Neural cell (in vitro differentiated cells): ENCODE results near the gene TENM3. TPM values are rescaled to one million over a fixed set of nuclear protein-coding genes. Genes with fewer than 3 reads are reported as not detected.

Experiments
- H2AFZ ChIP-seq: fragments of 200-600, 300-800 bp; sonication (generic), shearing (Covaris generic); 2 replicates; pipeline ENCODE4 v1.6.0; 2014; ENCODE audit warnings: low read depth, mild to moderate bottlenecking, antibody characterized with exemption, low read length, moderate library complexity
- H3F3A ChIP-seq: fragments of 200-600 bp; shearing (Covaris generic); 2 replicates; pipeline ENCODE4 v1.6.1; 2016; ENCODE audit warnings: mild to moderate bottlenecking, moderate library complexity, mixed read lengths, antibody characterized with exemption, low read length; ENCODE audit not compliant: insufficient read depth, poor library complexity, severe bottlenecking
- H3K27ac ChIP-seq: fragments of 200-600, 300-800 bp; sonication (generic), shearing (Covaris generic); 2 replicates; pipeline ENCODE4 v1.5.1; 2014; ENCODE audit warnings: mild to moderate bottlenecking, low read length, moderate library complexity
- H3K27me3 ChIP-seq: fragments of 300-800, 200-600 bp; sonication (generic), shearing (Covaris generic); 2 replicates; pipeline ENCODE4 v1.6.0; 2014; ENCODE audit warnings: mild to moderate bottlenecking, low read depth, low read length, moderate library complexity; ENCODE audit not compliant: insufficient read depth
- H3K36me3 ChIP-seq: fragments of 300-800, 200-600 bp; sonication (generic), shearing (Covaris generic); 2 replicates; pipeline ENCODE4 v1.5.1; 2014; ENCODE audit warnings: mild to moderate bottlenecking, antibody characterized with exemption, low read length, moderate library complexity; ENCODE audit not compliant: insufficient read depth
- H3K4me2 ChIP-seq: fragments of 300-800, 200-600 bp; sonication (generic), shearing (Covaris generic); 2 replicates; pipeline ENCODE4 v1.6.0; 2014; ENCODE audit warnings: mild to moderate bottlenecking, low read length
- H3K4me3 ChIP-seq: fragments of 300-800, 200-600 bp; sonication (generic), shearing (Covaris generic); 2 replicates; pipeline ENCODE4 v1.5.1; 2014; ENCODE audit warnings: mild to moderate bottlenecking, low read length, moderate library complexity
- H3K79me2 ChIP-seq: fragments of 200-600 bp; shearing (Covaris generic); replicated peaks from 2 replicates; pipeline ENCODE4 v1.6.0; 2014; ENCODE audit warnings: mild to moderate bottlenecking, low read length, moderate library complexity; ENCODE audit not compliant: insufficient read depth
- H3K9ac ChIP-seq: fragments of 300-800, 200-600 bp; sonication (generic), shearing (Covaris generic); 2 replicates; pipeline ENCODE4 v1.6.1; 2016; ENCODE audit warnings: mild to moderate bottlenecking, low read length, mixed read lengths
- H3K9me2 ChIP-seq: fragments of 200-600 bp; shearing (Covaris generic); 2 replicates; pipeline ENCODE4 v1.6.1; 2016; ENCODE audit warnings: mild to moderate bottlenecking, low read length, mixed read lengths; ENCODE audit not compliant: insufficient read depth
- H3K9me3 ChIP-seq: fragments of 200-600, 300-800 bp; sonication (generic), shearing (Covaris generic); 2 replicates; pipeline ENCODE4 v1.6.1; 2016; ENCODE audit warnings: mild to moderate bottlenecking, mixed run types, low read length, moderate library complexity, mixed read lengths
- H4K20me1 ChIP-seq: fragments of 200-600 bp; shearing (Covaris generic); 2 replicates; pipeline ENCODE4 v1.6.1; 2016; ENCODE audit warnings: mild to moderate bottlenecking, mixed run types; ENCODE audit not compliant: insufficient read depth
- EP300 ChIP-seq: fragments of 450-650 bp; conservative IDR thresholded peaks from 2 replicates; pipeline ENCODE4 v1.6.1; 2014; ENCODE audit warnings: antibody characterized with exemption, mild to moderate bottlenecking, moderate library complexity; ENCODE audit not compliant: poor library complexity, severe bottlenecking
- EZH2 ChIP-seq: fragments of 200-600, 300-800 bp; shearing (Covaris generic), sonication (generic); IDR thresholded peaks from 2 replicates; pipeline ENCODE4 v1.6.1; 2014; ENCODE audit warnings: antibody characterized with exemption, low read length, borderline replicate concordance, mild to moderate bottlenecking; ENCODE audit not compliant: insufficient read depth, poor library complexity, severe bottlenecking
- MXI1 ChIP-seq: fragments of 450-650 bp; conservative IDR thresholded peaks from 2 replicates; pipeline ENCODE4 v1.6.1; 2014; ENCODE audit warnings: antibody characterized with exemption, mild to moderate bottlenecking; ENCODE audit not compliant: poor library complexity, severe bottlenecking
- POLR2AphosphoS5 ChIP-seq: IDR thresholded peaks from 2 replicates; pipeline ENCODE4 v1.6.1; 2012
- RAD21 ChIP-seq: fragments of 450-650 bp; conservative IDR thresholded peaks from 2 replicates; pipeline ENCODE4 v1.6.1; 2014; ENCODE audit warnings: antibody characterized with exemption, mild to moderate bottlenecking, moderate library complexity
- SMC3 ChIP-seq: fragments of 450-650 bp; conservative IDR thresholded peaks from 2 replicates; pipeline ENCODE4 v1.6.1; 2014; ENCODE audit warnings: antibody characterized with exemption, mild to moderate bottlenecking, moderate library complexity; ENCODE audit not compliant: poor library complexity
- TAF1 ChIP-seq: IDR thresholded peaks from 2 replicates; pipeline ENCODE4 v1.6.1; 2012; ENCODE audit warnings: low read depth
- polyA plus RNA-seq: library from polyadenylated mRNA; depleted of rRNA; stranded (reverse); fragments of >200 nt; gene quantifications from 2 replicates; pipeline ENCODE4 v1.2.3, GENCODE V29; 2014
- TF ChIP-seq, protein P1 (sequence below): IDR thresholded peaks from 2 replicates; pipeline ENCODE4 v1.6.1; 2012; ENCODE audit warnings: borderline replicate concordance
- TF ChIP-seq, protein P2 (sequence below): fragments of 450-650 bp; IDR thresholded peaks from 2 replicates; pipeline ENCODE4 v1.5.1; 2014; ENCODE audit warnings: antibody characterized with exemption, mild to moderate bottlenecking, moderate library complexity; ENCODE audit not compliant: poor library complexity, severe bottlenecking

The TENM3 gene
- polyA plus RNA-seq, 1 donor from 2014 or later = 7.3 TPM

DNA sequence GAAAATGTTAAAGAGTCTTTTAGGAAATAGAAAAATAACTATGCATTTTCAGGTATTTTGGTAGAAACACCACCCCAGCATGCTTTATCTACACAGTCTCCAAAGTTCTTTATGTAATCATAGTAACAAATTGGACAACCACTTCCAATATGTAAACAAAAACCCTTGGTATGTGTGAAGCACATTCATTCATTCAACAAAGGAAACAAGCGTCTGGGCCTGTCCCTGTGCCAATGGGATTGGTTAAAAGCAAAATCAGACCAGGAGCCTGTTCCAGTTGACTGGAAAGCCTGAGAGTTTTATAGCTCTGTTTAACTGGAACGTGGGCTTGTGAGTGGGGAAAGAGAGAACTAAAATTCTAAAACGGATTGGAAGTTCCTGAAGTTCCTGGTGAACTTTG, 41.3 kb upstream of the TENM3 start:
- H3K9ac ChIP-seq = no peak overlapping the region

DNA sequence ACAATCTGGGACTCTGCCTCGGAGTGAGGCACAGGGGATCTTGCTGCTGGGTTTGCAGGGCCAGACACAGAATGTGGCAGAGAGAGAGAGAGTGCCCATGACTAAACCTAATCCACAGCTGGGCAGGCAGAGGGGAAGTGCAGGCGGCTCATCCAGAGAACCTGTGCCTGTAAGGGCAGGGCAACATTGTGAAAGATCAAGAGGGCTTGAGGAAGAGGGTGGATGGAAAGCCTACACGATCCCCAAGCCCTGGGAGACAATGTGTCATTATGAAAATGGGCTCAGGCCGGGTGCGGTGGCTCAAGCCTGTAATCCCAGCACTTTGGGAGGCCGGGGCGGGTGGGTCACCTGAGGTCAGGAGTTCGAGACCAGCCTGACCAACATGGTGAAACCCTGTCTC, 40.6 kb upstream of the TENM3 start:
- Histone ChIP-seq H3K27me3 (no peaks in the 10 kb centered on the region), H4K20me1 (no peaks in the 10 kb centered on the region), H3K9me3 (no peaks in the 10 kb centered on the region), H3K4me2 (no peak overlapping the region), H3K27ac (no peak overlapping the region), H3K9ac (no peak overlapping the region), H3K36me3 (no peaks in the 10 kb centered on the region), H3K4me3 (no peak overlapping the region), H3F3A (no peaks in the 10 kb centered on the region), H2AFZ (no peak overlapping the region), H3K79me2 (peaks cover 4% of the 10 kb centered on the region), H3K9me2 (no peaks in the 10 kb centered on the region)
- no peak for TF ChIP-seq MXI1
- TF ChIP-seq EZH2 = no peak
- TF ChIP-seq, protein P1, sequence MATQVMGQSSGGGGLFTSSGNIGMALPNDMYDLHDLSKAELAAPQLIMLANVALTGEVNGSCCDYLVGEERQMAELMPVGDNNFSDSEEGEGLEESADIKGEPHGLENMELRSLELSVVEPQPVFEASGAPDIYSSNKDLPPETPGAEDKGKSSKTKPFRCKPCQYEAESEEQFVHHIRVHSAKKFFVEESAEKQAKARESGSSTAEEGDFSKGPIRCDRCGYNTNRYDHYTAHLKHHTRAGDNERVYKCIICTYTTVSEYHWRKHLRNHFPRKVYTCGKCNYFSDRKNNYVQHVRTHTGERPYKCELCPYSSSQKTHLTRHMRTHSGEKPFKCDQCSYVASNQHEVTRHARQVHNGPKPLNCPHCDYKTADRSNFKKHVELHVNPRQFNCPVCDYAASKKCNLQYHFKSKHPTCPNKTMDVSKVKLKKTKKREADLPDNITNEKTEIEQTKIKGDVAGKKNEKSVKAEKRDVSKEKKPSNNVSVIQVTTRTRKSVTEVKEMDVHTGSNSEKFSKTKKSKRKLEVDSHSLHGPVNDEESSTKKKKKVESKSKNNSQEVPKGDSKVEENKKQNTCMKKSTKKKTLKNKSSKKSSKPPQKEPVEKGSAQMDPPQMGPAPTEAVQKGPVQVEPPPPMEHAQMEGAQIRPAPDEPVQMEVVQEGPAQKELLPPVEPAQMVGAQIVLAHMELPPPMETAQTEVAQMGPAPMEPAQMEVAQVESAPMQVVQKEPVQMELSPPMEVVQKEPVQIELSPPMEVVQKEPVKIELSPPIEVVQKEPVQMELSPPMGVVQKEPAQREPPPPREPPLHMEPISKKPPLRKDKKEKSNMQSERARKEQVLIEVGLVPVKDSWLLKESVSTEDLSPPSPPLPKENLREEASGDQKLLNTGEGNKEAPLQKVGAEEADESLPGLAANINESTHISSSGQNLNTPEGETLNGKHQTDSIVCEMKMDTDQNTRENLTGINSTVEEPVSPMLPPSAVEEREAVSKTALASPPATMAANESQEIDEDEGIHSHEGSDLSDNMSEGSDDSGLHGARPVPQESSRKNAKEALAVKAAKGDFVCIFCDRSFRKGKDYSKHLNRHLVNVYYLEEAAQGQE = no peak
- TF ChIP-seq SMC3 = no peak
- no peak for TF ChIP-seq EP300
- no peak for TF ChIP-seq POLR2AphosphoS5
- TF ChIP-seq TAF1 = no peak
- TF ChIP-seq, protein P2, sequence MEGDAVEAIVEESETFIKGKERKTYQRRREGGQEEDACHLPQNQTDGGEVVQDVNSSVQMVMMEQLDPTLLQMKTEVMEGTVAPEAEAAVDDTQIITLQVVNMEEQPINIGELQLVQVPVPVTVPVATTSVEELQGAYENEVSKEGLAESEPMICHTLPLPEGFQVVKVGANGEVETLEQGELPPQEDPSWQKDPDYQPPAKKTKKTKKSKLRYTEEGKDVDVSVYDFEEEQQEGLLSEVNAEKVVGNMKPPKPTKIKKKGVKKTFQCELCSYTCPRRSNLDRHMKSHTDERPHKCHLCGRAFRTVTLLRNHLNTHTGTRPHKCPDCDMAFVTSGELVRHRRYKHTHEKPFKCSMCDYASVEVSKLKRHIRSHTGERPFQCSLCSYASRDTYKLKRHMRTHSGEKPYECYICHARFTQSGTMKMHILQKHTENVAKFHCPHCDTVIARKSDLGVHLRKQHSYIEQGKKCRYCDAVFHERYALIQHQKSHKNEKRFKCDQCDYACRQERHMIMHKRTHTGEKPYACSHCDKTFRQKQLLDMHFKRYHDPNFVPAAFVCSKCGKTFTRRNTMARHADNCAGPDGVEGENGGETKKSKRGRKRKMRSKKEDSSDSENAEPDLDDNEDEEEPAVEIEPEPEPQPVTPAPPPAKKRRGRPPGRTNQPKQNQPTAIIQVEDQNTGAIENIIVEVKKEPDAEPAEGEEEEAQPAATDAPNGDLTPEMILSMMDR = no peak
- TF ChIP-seq RAD21 = no peak

More for the DNA sequence above, 41.3 kb upstream of the TENM3 start:
- no peak overlapping the region for H2AFZ ChIP-seq
- peaks cover 4% of the 10 kb centered on the region for H3K79me2 ChIP-seq
- TF ChIP-seq EZH2 (no peak), EP300 (no peak), MXI1 (no peak), RAD21 (no peak), TAF1 (no peak), POLR2AphosphoS5 (no peak), SMC3 (no peak)
- TF ChIP-seq, protein P1 = no peak
- TF ChIP-seq, protein P2 = no peak
- H3K9me2 ChIP-seq = no peaks in the 10 kb centered on the region
- no peak overlapping the region for H3K4me3 ChIP-seq
- H3K4me2 ChIP-seq = no peak overlapping the region
- no peaks in the 10 kb centered on the region for H3F3A ChIP-seq
- no peaks in the 10 kb centered on the region for H3K9me3 ChIP-seq
- H4K20me1 ChIP-seq = no peaks in the 10 kb centered on the region
- H3K27me3 ChIP-seq = no peaks in the 10 kb centered on the region
- no peaks in the 10 kb centered on the region for H3K36me3 ChIP-seq
- no peak overlapping the region for H3K27ac ChIP-seq
